Measurements from ENCODE around the gene SEC22A.

SEC22A gene

GRCh38 chr3:123322866-123323265 lies 121.1 kb downstream of the SEC22A start:
- TF ChIP-seq ZFX (IDR thresholded peaks at IDR 0.05; ENCODE audit: borderline replicate concordance), result no peak
- TF ChIP-seq CTCF (IDR thresholded peaks at IDR 0.05), result no peak
- H3K27ac ChIP-seq, result no peak overlapping the region

Measured in 22Rv1 (cell line).